Gastroesophageal sphincter (tissue), 3 donors: Measurements from ENCODE around the gene TMEM19.

Experiments used
- POLR2A ChIP-seq, 2 donors: fragments of 450-650 bp; IDR thresholded peaks; one replicate each; pipeline ENCODE4 v1.6.1; 2017; ENCODE audit warnings: antibody characterized with exemption in 2 of 2, mild to moderate bottlenecking in 2 of 2, moderate library complexity in 1 of 2
- POLR2AphosphoS5 ChIP-seq: sonication (generic); formaldehyde crosslinking; IDR thresholded peaks from one replicate; pipeline ENCODE4 v1.6.1; 2017; ENCODE audit warnings: antibody characterized with exemption
- TF ChIP-seq, protein P1 (sequence below), 4 experiments: fragments of 200-600 bp in 2 of 4; fragments of 450-650 bp in 2 of 4; sonication (generic) in 1 of 4; IDR thresholded peaks; one replicate each; pipeline ENCODE4 v1.5.1; 2017 to 2019; ENCODE audit warnings: antibody characterized with exemption in 4 of 4, mild to moderate bottlenecking in 2 of 4, moderate library complexity in 2 of 4

DNA sequence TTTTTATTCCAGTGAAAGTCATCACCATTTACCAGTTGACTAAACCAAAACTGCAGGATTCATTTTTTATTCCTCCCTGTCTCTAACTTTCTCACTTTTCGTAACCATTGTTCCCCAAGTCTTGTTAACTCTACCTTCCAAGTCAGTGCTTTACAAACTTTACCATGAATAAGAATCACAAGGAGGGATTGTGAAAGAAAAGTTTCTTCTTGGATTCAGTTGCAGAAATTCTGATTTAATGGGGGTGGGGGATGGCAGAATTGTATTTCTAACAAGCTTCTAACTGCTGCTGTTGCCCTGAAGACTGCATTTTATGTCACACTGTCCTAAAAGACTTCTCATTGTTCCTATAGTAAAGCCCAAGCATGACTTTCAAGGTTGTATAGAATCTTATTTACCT lies 63.8 kb downstream of the TMEM19 start:
- TF ChIP-seq POLR2AphosphoS5 (no peak), POLR2A (IDR thresholded peaks at IDR 0.05) (no peak)
- TF ChIP-seq, protein P1, sequence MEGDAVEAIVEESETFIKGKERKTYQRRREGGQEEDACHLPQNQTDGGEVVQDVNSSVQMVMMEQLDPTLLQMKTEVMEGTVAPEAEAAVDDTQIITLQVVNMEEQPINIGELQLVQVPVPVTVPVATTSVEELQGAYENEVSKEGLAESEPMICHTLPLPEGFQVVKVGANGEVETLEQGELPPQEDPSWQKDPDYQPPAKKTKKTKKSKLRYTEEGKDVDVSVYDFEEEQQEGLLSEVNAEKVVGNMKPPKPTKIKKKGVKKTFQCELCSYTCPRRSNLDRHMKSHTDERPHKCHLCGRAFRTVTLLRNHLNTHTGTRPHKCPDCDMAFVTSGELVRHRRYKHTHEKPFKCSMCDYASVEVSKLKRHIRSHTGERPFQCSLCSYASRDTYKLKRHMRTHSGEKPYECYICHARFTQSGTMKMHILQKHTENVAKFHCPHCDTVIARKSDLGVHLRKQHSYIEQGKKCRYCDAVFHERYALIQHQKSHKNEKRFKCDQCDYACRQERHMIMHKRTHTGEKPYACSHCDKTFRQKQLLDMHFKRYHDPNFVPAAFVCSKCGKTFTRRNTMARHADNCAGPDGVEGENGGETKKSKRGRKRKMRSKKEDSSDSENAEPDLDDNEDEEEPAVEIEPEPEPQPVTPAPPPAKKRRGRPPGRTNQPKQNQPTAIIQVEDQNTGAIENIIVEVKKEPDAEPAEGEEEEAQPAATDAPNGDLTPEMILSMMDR (IDR thresholded peaks at IDR 0.05), result no peak
